KOPT-K1 (cell line): ENCODE data around the gene CASKIN2.
"Not testable (repeated sequence)": the region's sequence is repeated elsewhere in the genome, so short reads cannot be mapped to it uniquely, and the experiment has no call there.

Experiments used
- H3K27ac ChIP-seq: fragments of 200-600 bp; sonication (generic); 2 replicates; pipeline ENCODE4 v1.5.1; 2016; ENCODE audit warnings: antibody characterized with exemption, mild to moderate bottlenecking, low read depth, low read length; ENCODE audit not compliant: poor library complexity, severe bottlenecking
- H3K36me3 ChIP-seq: fragments of 200-600 bp; sonication (generic); 2 replicates; pipeline ENCODE4 v1.5.1; 2017; ENCODE audit warnings: antibody characterized with exemption, mild to moderate bottlenecking, low read length, moderate library complexity; ENCODE audit not compliant: insufficient read depth
- H3K9me3 ChIP-seq: fragments of 200-600 bp; sonication (generic); 2 replicates; pipeline ENCODE4 v1.5.1; 2017; ENCODE audit warnings: antibody characterized with exemption, low read length, mild to moderate bottlenecking; ENCODE audit not compliant: insufficient read depth, poor library complexity, severe bottlenecking

Gene CASKIN2

GRCh38 chr17:75468291-75468754 lies 47.0 kb downstream of the CASKIN2 start:
- Histone ChIP-seq H3K9me3 (no peaks in the 10 kb centered on the region), H3K36me3 (peaks cover 18% of the 10 kb centered on the region), H3K27ac (no peak overlapping the region)

GRCh38 chr17:75465039-75465438 lies 50.3 kb downstream of the CASKIN2 start:
- no peak overlapping the region for H3K27ac ChIP-seq
- no peaks in the 10 kb centered on the region for H3K36me3 ChIP-seq
- no peaks in the 10 kb centered on the region for H3K9me3 ChIP-seq

- H3K9me3 ChIP-seq, result no peaks in the 10 kb centered on the region
- H3K27ac ChIP-seq, result no peak overlapping the region
- H3K36me3 ChIP-seq, result no peaks in the 10 kb centered on the region
Measured at GRCh38 chr17:75463603-75464002, 51.7 kb downstream of the CASKIN2 start.

GRCh38 chr17:75460295-75460694 lies 55.0 kb downstream of the CASKIN2 start:
- H3K27ac ChIP-seq, result no peak overlapping the region
- H3K9me3 ChIP-seq, result no peaks in the 10 kb centered on the region
- H3K36me3 ChIP-seq, result no peaks in the 10 kb centered on the region

- H3K9me3 ChIP-seq, result no peaks in the 10 kb centered on the region
- H3K36me3 ChIP-seq, result no peaks in the 10 kb centered on the region
- H3K27ac ChIP-seq, result no peak overlapping the region
Measured at GRCh38 chr17:75459590-75460267, 55.6 kb downstream of the CASKIN2 start.

- Histone ChIP-seq H3K36me3 (no peaks in the 10 kb centered on the region), H3K27ac (no peak overlapping the region), H3K9me3 (no peaks in the 10 kb centered on the region)
Measured at GRCh38 chr17:75459246-75459589, 56.1 kb downstream of the CASKIN2 start.

GRCh38 chr17:75457047-75457654 lies 58.2 kb downstream of the CASKIN2 start:
- no peaks in the 10 kb centered on the region for H3K9me3 ChIP-seq
- H3K27ac ChIP-seq, result peak overlapping the region; percentile 79
- no peaks in the 10 kb centered on the region for H3K36me3 ChIP-seq

GRCh38 chr17:75456417-75457046 lies 58.8 kb downstream of the CASKIN2 start, which contains the start of gene TMEM94:
TMEM94 (plus strand) TSS chr17:75456635; CDS start chr17:75471906, 15,271 bp downstream.
- Histone ChIP-seq H3K27ac (peak within 1 kb of the TSS; percentile 79), H3K36me3 (no peaks in the 10 kb centered on the region), H3K9me3 (no peaks in the 10 kb centered on the region)

GRCh38 chr17:75456039-75456416 lies 59.3 kb downstream of the CASKIN2 start:
- Histone ChIP-seq H3K9me3 (no peaks in the 10 kb centered on the region), H3K27ac (peak overlapping the region; percentile 79), H3K36me3 (no peaks in the 10 kb centered on the region)

GRCh38 chr17:75454672-75455071 lies 60.7 kb downstream of the CASKIN2 start:
- H3K36me3 ChIP-seq, H3K9me3 ChIP-seq, H3K27ac ChIP-seq: not testable (repeated sequence)

GRCh38 chr17:75454193-75454592 lies 61.1 kb downstream of the CASKIN2 start:
- no peaks in the 10 kb centered on the region for H3K36me3 ChIP-seq
- H3K27ac ChIP-seq, result no peak overlapping the region
- no peaks in the 10 kb centered on the region for H3K9me3 ChIP-seq

GRCh38 chr17:75450270-75450669 lies 65.1 kb downstream of the CASKIN2 start:
- no peaks in the 10 kb centered on the region for H3K9me3 ChIP-seq
- no peak overlapping the region for H3K27ac ChIP-seq
- H3K36me3 ChIP-seq, result no peaks in the 10 kb centered on the region
